ENCODE measurements around the gene L3MBTL4. TPM values are rescaled to one million over a fixed set of nuclear protein-coding genes. Genes with fewer than 3 reads are reported as not detected.

The L3MBTL4 gene
- polyA plus RNA-seq, 1 of the 3 experiments (the other 2 are of a cell fraction), result 0.02 TPM

- no peaks in the 10 kb centered on the region for H4K20me1 ChIP-seq (ENCODE audit: insufficient read depth)
- ChIA-PET CTCF (interaction anchor here (0.7 kb wide), 1 partner anchor 21 kb away, joined by 3 read pairs; no protein-coding TSS in a partner anchor), POLR2A (no interaction called here)
- H3K79me2 ChIP-seq (ENCODE audit: insufficient read depth), result no peaks in the 10 kb centered on the region
- no peak overlapping the region for H3K9ac ChIP-seq
- H3K27me3 ChIP-seq (ENCODE audit: insufficient read depth), result no peaks in the 10 kb centered on the region
- H3K9me2 ChIP-seq, result no peaks in the 10 kb centered on the region
- no peak for DNase-seq
- no peaks in the 10 kb centered on the region for H3K9me3 ChIP-seq
- H3K36me3 ChIP-seq (replicated peaks in 1 of 2; ENCODE audit: control insufficient read depth in 1 of 2, insufficient read depth in 2 of 2, low read length in 1 of 2), result no peaks in the 10 kb centered on the region
- H3F3A ChIP-seq (replicated peaks; ENCODE audit: insufficient read depth), result no peaks in the 10 kb centered on the region
- H3K4me1 ChIP-seq (ENCODE audit: control insufficient read depth in 1 of 2, insufficient read depth in 2 of 2, low read depth in 1 of 2, low read length in 1 of 2), result no peaks in the 10 kb centered on the region; a peak in 1 of 4 replicates
- no peak overlapping the region for H3K4me2 ChIP-seq
- H3K4me3 ChIP-seq (ENCODE audit: low read depth in 2 of 2, low read length in 1 of 2), result no peak overlapping the region
- no peak overlapping the region for H2AFZ ChIP-seq (ENCODE audit: low read depth)
- 38% methylated on average over 3 of the region's 3 CpGs for WGBS (ENCODE audit: low lambda C conversion rate)
- no peak overlapping the region for H3K27ac ChIP-seq (ENCODE audit: low read depth in 2 of 2, low read length in 1 of 2)
- TF ChIP-seq, protein P1, sequence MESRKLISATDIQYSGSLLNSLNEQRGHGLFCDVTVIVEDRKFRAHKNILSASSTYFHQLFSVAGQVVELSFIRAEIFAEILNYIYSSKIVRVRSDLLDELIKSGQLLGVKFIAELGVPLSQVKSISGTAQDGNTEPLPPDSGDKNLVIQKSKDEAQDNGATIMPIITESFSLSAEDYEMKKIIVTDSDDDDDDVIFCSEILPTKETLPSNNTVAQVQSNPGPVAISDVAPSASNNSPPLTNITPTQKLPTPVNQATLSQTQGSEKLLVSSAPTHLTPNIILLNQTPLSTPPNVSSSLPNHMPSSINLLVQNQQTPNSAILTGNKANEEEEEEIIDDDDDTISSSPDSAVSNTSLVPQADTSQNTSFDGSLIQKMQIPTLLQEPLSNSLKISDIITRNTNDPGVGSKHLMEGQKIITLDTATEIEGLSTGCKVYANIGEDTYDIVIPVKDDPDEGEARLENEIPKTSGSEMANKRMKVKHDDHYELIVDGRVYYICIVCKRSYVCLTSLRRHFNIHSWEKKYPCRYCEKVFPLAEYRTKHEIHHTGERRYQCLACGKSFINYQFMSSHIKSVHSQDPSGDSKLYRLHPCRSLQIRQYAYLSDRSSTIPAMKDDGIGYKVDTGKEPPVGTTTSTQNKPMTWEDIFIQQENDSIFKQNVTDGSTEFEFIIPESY (IDR thresholded peaks at IDR 0.05; ENCODE audit: borderline replicate concordance, low read depth), result no peak
- TF ChIP-seq CHD2 (IDR thresholded peaks at IDR 0.05; ENCODE audit: low read length, partially characterized antibody) (no peak), CTCF (IDR thresholded peaks at IDR 0.05) (no peak), RCOR1 (IDR thresholded peaks at IDR 0.05; ENCODE audit: low read length) (no peak), RXRA (IDR thresholded peaks at IDR 0.05; ENCODE audit: borderline replicate concordance, low read depth) (no peak), ELF1 (IDR thresholded peaks at IDR 0.05) (no peak), PBX3 (IDR thresholded peaks at IDR 0.05) (no peak)
Measured at GRCh38 chr18:6111726-6112125, 303.0 kb downstream of the L3MBTL4 start.

- Histone ChIP-seq H3K4me3 (ENCODE audit: low read depth in 2 of 2, low read length in 1 of 2) (no peak overlapping the region), H3K4me1 (ENCODE audit: control insufficient read depth in 1 of 2, insufficient read depth in 2 of 2, low read depth in 1 of 2, low read length in 1 of 2) (no peaks in the 10 kb centered on the region; a peak in 1 of 4 replicates), H3F3A (replicated peaks; ENCODE audit: insufficient read depth) (no peaks in the 10 kb centered on the region), H2AFZ (ENCODE audit: low read depth) (no peak overlapping the region), H4K20me1 (ENCODE audit: insufficient read depth) (no peaks in the 10 kb centered on the region), H3K36me3 (replicated peaks in 1 of 2; ENCODE audit: control insufficient read depth in 1 of 2, insufficient read depth in 2 of 2, low read length in 1 of 2) (no peaks in the 10 kb centered on the region), H3K9me3 (no peaks in the 10 kb centered on the region), H3K79me2 (ENCODE audit: insufficient read depth) (no peaks in the 10 kb centered on the region), H3K27me3 (ENCODE audit: insufficient read depth) (no peaks in the 10 kb centered on the region), H3K4me2 (no peak overlapping the region), H3K9ac (no peak overlapping the region), H3K9me2 (no peaks in the 10 kb centered on the region), H3K27ac (ENCODE audit: low read depth in 2 of 2, low read length in 1 of 2) (no peak overlapping the region)
- TF ChIP-seq TCF12 (IDR thresholded peaks at IDR 0.05), result no peak
- no peak for TF ChIP-seq NRF1 (IDR thresholded peaks at IDR 0.05; ENCODE audit: low read depth, low read length)
- TF ChIP-seq RXRA (IDR thresholded peaks at IDR 0.05; ENCODE audit: borderline replicate concordance, low read depth), result no peak
- TF ChIP-seq JUND (IDR thresholded peaks at IDR 0.05), result no peak
- no peak for TF ChIP-seq REST (IDR thresholded peaks at IDR 0.05; ENCODE audit: low read depth, low read length)
- TF ChIP-seq FOXJ3 (CRISPR knock-in tag; IDR thresholded peaks at IDR 0.05), result no peak
- no peak for TF ChIP-seq YY1 (IDR thresholded peaks at IDR 0.05; ENCODE audit: low read depth)
- DNase-seq, result no peak
- CTCF ChIA-PET, result no interaction called here
- WGBS (ENCODE audit: low lambda C conversion rate), result 83% methylated on average over 5 of the region's 6 CpGs
- POLR2A ChIA-PET, result no interaction called here
Measured at GRCh38 chr18:6109743-6110142, 305.0 kb downstream of the L3MBTL4 start.

Measured in SK-N-SH (cell line).